Fibroblast of lung (primary cell): ENCODE measurements around the gene TXNRD2.
"Not testable (repeated sequence)": the region's sequence is repeated elsewhere in the genome, so short reads cannot be mapped to it uniquely, and the experiment has no call there.

Source experiments
- EZH2 ChIP-seq: IDR thresholded peaks from 2 replicates; pipeline ENCODE4 v1.5.1; 2012; ENCODE audit warnings: low read length, control low read depth, mild to moderate bottlenecking; ENCODE audit errors: missing control alignments
- TF ChIP-seq, protein P1 (sequence below), 2 donors: IDR thresholded peaks in 1 of 2; conservative IDR thresholded peaks in 1 of 2; 1 replicate in 1 of 2; 2 replicates in 1 of 2; pipeline ENCODE4 v1.5.1; 2011 to 2012; ENCODE audit warnings: low read length in 2 of 2, control low read depth in 1 of 2, inconsistent platforms in 1 of 2, low read depth in 1 of 2, mild to moderate bottlenecking in 1 of 2

DNA sequence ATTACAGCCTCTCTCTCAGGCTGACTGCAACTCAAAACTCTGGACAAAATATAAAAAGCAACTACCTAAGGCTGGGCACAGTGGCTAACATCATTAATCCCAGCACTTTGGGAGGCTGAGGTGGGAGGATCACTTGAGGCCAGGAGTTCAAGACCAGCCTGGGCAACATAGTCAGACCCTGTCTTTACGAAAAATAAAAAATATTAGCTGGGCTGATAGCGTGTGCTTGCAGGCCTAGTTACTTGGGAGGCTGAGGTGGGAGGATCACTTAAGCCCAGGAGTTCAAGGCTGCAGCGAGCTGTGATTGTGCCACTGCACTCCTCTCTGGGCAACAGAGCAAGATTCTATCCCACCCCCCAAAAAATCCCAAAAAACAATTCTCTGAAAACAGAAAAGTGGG lies 109.6 kb downstream of the TXNRD2 start:
- TF ChIP-seq, protein P1, sequence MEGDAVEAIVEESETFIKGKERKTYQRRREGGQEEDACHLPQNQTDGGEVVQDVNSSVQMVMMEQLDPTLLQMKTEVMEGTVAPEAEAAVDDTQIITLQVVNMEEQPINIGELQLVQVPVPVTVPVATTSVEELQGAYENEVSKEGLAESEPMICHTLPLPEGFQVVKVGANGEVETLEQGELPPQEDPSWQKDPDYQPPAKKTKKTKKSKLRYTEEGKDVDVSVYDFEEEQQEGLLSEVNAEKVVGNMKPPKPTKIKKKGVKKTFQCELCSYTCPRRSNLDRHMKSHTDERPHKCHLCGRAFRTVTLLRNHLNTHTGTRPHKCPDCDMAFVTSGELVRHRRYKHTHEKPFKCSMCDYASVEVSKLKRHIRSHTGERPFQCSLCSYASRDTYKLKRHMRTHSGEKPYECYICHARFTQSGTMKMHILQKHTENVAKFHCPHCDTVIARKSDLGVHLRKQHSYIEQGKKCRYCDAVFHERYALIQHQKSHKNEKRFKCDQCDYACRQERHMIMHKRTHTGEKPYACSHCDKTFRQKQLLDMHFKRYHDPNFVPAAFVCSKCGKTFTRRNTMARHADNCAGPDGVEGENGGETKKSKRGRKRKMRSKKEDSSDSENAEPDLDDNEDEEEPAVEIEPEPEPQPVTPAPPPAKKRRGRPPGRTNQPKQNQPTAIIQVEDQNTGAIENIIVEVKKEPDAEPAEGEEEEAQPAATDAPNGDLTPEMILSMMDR (conservative IDR thresholded peaks at IDR 0.05 in 1 of 2, IDR thresholded peaks at IDR 0.05 in 1 of 2; ENCODE audit: low read depth in 1 of 2, low read length in 2 of 2), result not testable (repeated sequence)
- not testable (repeated sequence) for TF ChIP-seq EZH2
